ENCODE measurements around the gene ABHD10. TPM values are rescaled to one million over a fixed set of nuclear protein-coding genes. Genes with fewer than 3 reads are reported as not detected.

Gene ABHD10
- total and polyA plus RNA-seq, 10 donors: 24.2 to 34.8 (median 28.3) TPM

DNA sequence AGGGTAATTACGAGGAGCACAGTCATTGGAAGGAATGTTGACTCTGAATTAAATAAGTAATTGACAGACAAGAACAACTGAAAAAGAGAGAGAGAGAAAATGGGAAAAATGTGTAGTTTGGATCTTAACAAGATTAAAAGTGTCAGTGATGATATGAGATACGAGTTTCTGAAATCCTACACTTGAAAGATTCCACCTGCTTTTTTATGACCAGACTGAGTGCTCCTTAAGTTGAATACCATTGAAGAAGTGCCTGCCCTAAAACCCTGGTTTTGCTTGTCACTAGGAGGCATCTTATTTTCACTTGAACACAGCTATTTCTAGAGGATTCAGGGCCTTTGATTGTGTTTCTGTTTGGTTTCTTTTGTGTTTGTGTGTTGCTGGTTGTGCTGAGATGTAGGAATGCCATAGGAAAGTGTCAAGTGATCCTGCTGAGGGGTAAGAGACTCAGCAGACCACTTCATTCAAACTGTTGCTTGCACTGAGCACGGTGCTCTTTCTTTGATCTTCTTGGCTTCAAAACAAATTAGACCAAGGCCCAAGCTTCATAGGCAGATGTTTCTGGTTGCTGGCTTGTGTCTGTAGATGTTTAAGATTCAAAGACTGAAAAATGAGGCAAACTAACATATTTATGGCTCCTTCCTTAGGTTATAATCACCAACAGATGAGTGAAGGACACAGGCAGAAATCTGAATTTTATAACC lies 17.2 kb upstream of the ABHD10 start:
- 64 to 82% (median 78%) methylated on average over 3 of the region's 3 CpGs for WGBS, 5 donors
- no peak for DNase-seq
- Histone ChIP-seq H3K27me3 (replicated peaks in 1 of 7) (no peaks in the 10 kb centered on the region), H3K36me3 (peaks cover 0 to 10% (median 0%) of the 10 kb centered on the region in 6 donors), H3K9me3 (no peaks in the 10 kb centered on the region), H3K4me3 (no peak overlapping the region), H3K4me1 (peaks cover 0 to 14% (median 1%) of the 10 kb centered on the region in 6 donors), H3K27ac (no peak overlapping the region)
- TF ChIP-seq POLR2AphosphoS5 (IDR thresholded peaks at IDR 0.05) (no peak), POLR2A (IDR thresholded peaks at IDR 0.05) (no peak)
- TF ChIP-seq, protein P1, sequence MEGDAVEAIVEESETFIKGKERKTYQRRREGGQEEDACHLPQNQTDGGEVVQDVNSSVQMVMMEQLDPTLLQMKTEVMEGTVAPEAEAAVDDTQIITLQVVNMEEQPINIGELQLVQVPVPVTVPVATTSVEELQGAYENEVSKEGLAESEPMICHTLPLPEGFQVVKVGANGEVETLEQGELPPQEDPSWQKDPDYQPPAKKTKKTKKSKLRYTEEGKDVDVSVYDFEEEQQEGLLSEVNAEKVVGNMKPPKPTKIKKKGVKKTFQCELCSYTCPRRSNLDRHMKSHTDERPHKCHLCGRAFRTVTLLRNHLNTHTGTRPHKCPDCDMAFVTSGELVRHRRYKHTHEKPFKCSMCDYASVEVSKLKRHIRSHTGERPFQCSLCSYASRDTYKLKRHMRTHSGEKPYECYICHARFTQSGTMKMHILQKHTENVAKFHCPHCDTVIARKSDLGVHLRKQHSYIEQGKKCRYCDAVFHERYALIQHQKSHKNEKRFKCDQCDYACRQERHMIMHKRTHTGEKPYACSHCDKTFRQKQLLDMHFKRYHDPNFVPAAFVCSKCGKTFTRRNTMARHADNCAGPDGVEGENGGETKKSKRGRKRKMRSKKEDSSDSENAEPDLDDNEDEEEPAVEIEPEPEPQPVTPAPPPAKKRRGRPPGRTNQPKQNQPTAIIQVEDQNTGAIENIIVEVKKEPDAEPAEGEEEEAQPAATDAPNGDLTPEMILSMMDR (IDR thresholded peaks at IDR 0.05 in 8 of 11, conservative IDR thresholded peaks at IDR 0.05 in 3 of 11): no peak
- intact Hi-C loops (cut with DNase I; ENCODE audit: low total_unique reads): no loop called here

DNA sequence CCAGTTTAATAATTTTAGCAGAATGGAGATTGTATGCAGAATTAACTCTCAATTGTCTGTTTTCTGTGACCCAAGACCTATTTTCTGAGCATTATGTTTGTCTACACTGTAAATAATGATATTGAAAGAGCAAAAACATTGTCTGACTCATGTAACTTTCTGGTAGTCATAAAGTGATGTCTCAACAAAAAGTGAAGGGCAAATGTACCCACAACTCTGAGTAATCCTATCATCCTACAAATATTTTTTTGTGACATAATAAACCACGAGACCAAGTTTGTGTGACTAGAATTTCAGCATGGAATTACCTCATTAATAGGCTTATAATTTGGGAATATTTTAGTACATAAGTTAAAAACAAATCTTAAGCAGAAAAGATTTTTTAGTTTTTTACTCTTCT lies 15.4 kb upstream of the ABHD10 start:
- H3K9me3 ChIP-seq: no peaks in the 10 kb centered on the region
- peaks cover 6 to 22% (median 15%) of the 10 kb centered on the region in 6 donors for H3K4me1 ChIP-seq
- peak overlapping the region in 3 of 8 donors; percentile 21 to 48 (median 36) for H3K27ac ChIP-seq
- TF ChIP-seq, protein P1 (IDR thresholded peaks at IDR 0.05 in 8 of 11, conservative IDR thresholded peaks at IDR 0.05 in 3 of 11): no peak
- TF ChIP-seq POLR2AphosphoS5 (IDR thresholded peaks at IDR 0.05): no peak
- no peak for DNase-seq
- H3K36me3 ChIP-seq: peaks cover 0 to 10% (median 0%) of the 10 kb centered on the region in 6 donors
- intact Hi-C loops (cut with DNase I; ENCODE audit: low total_unique reads): no loop called here
- H3K4me3 ChIP-seq: no peak overlapping the region
- H3K27me3 ChIP-seq (replicated peaks in 1 of 7): no peaks in the 10 kb centered on the region
- 58 to 93% (median 79%) methylated on average over 1 of the region's 1 CpG for WGBS, 5 donors

DNA sequence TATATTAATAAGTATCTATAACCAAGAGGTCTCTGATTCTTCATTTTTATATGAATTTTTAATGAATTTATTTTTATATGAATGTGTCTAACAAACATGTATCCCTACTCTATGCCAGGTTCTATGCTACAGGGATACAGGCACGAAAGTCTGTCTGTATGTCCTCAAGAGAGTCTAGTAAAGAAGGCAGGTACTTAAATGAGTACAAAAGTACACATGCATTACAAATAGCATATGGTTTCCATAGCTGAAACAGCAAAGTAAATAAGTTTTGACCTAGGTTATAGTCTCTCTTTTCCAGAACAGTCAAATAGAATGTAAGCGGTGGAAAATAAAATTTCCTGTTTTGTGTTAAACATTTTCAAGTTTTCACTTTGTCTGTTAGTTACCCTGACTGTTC lies 13.3 kb upstream of the ABHD10 start:
- Histone ChIP-seq H3K27me3 (replicated peaks in 1 of 7) (no peaks in the 10 kb centered on the region), H3K9me3 (no peaks in the 10 kb centered on the region), H3K4me3 (no peak overlapping the region), H3K4me1 (peaks cover 6 to 22% (median 15%) of the 10 kb centered on the region in 6 donors), H3K36me3 (peaks cover 0 to 10% (median 0%) of the 10 kb centered on the region in 6 donors), H3K27ac (peak overlapping the region in 5 of 8 donors; percentile 18 to 74 (median 60))
- DNase-seq: no peak
- no peak for TF ChIP-seq POLR2AphosphoS5 (IDR thresholded peaks at IDR 0.05)
- no peak for TF ChIP-seq POLR2A (IDR thresholded peaks at IDR 0.05)
- TF ChIP-seq, protein P1 (IDR thresholded peaks at IDR 0.05 in 8 of 11, conservative IDR thresholded peaks at IDR 0.05 in 3 of 11): no peak
- intact Hi-C loops (cut with DNase I; ENCODE audit: low total_unique reads): loop anchor here (5.0 kb wide), 1 partner anchor 98 kb away; no protein-coding TSS in a partner anchor
- 85 to 94% (median 89%) methylated on average over 2 of the region's 2 CpGs for whole genome bisulfite sequencing, 5 donors

- Histone ChIP-seq H3K9me3 (no peaks in the 10 kb centered on the region), H3K4me3 (no peak overlapping the region), H3K27me3 (replicated peaks in 1 of 7) (no peaks in the 10 kb centered on the region), H3K4me1 (peaks cover 6 to 22% (median 15%) of the 10 kb centered on the region in 6 donors), H3K36me3 (peaks cover 0 to 9% (median 0%) of the 10 kb centered on the region in 6 donors), H3K27ac (peak overlapping the region in 7 of 8 donors; percentile 60 to 81 (median 74))
- no peak for DNase-seq
- intact Hi-C loops (cut with DNase I; ENCODE audit: low total_unique reads): loop anchor here (2.0 to 5.0 kb wide), 2 partner anchors 100 to 248 kb away; no protein-coding TSS in a partner anchor
- 8 to 22% (median 13%) methylated on average over 3 of the region's 3 CpGs for WGBS, 5 donors
- no peak for TF ChIP-seq POLR2A (IDR thresholded peaks at IDR 0.05)
- TF ChIP-seq POLR2AphosphoS5 (IDR thresholded peaks at IDR 0.05): peak in 1 of 3 donors; percentile 57
- TF ChIP-seq, protein P1 (IDR thresholded peaks at IDR 0.05 in 8 of 11, conservative IDR thresholded peaks at IDR 0.05 in 3 of 11): no peak
Observed at GRCh38 chr3:111967068-111967467, 11.8 kb upstream of the ABHD10 start.
